HepG2 (cell line): ENCODE data around the gene PARD3. TPM values are rescaled to one million over a fixed set of nuclear protein-coding genes. Genes with fewer than 3 reads are reported as not detected.

ENCODE experiments used
- CCDC6 ChIP-seq: sonication (generic); formaldehyde crosslinking; IDR thresholded peaks from 2 replicates; pipeline ENCODE4 v1.8.1; 2022; ENCODE audit warnings: mild to moderate bottlenecking, missing genetic modification reagents, moderate library complexity
- DR1 ChIP-seq: sonication (generic); formaldehyde crosslinking; IDR thresholded peaks from 2 replicates; pipeline ENCODE4 v1.8.0; 2021; ENCODE audit warnings: mild to moderate bottlenecking, missing genetic modification reagents, inconsistent platforms
- EEA1 ChIP-seq: sonication (generic); formaldehyde crosslinking; IDR thresholded peaks from 2 replicates; pipeline ENCODE4 v1.5.1; 2020; ENCODE audit warnings: mild to moderate bottlenecking, missing genetic modification reagents, borderline replicate concordance
- ISX ChIP-seq: sonication (generic); formaldehyde crosslinking; conservative IDR thresholded peaks from 2 replicates; pipeline ENCODE4 v1.5.0; 2020; ENCODE audit warnings: missing genetic modification reagents
- KMT2A ChIP-seq: sonication (generic); formaldehyde crosslinking; IDR thresholded peaks from 2 replicates; pipeline ENCODE4 v1.4.0; 2020; ENCODE audit warnings: missing genetic modification reagents
- POLR2AphosphoS2 ChIP-seq: IDR thresholded peaks from 2 replicates; pipeline ENCODE4 v1.6.1; 2011; ENCODE audit warnings: low read depth, low read length, improper control_type of control experiment
- RFXAP ChIP-seq: sonication (generic); formaldehyde crosslinking; IDR thresholded peaks from 2 replicates; pipeline ENCODE4 v1.4.0; 2020; ENCODE audit warnings: missing genetic modification reagents, borderline replicate concordance
- TAF1 ChIP-seq: sonication (generic); formaldehyde crosslinking; IDR thresholded peaks from 2 replicates; pipeline ENCODE4 v1.4.0; 2020; ENCODE audit warnings: missing genetic modification reagents
- ZBTB7B ChIP-seq: sonication (generic); formaldehyde crosslinking; IDR thresholded peaks from 2 replicates; pipeline ENCODE4 v1.4.0; 2020; ENCODE audit warnings: missing genetic modification reagents
- ZFP62 ChIP-seq: sonication (generic); formaldehyde crosslinking; IDR thresholded peaks from 2 replicates; pipeline ENCODE4 v1.4.0; 2020; ENCODE audit warnings: missing genetic modification reagents
- ZNF354B ChIP-seq: sonication (generic); formaldehyde crosslinking; IDR thresholded peaks from 2 replicates; pipeline ENCODE4 v1.8.0; 2022; ENCODE audit warnings: mild to moderate bottlenecking, missing genetic modification reagents
- polyA plus RNA-seq, 8 experiments: library from polyadenylated mRNA; depleted of rRNA in 3 of 8; stranded (reverse) in 7 of 8; unstranded in 1 of 8; fragments of >200 nt; fragmentation: Illumina TruSeq in 4 of 8; extraction: Trizol in 4 of 8; gene quantifications; 2 replicates each; pipeline versions ENCODE4 v1.2.1 to v1.2.3, GENCODE V29; 2011 to 2016; ENCODE audit warnings: low read depth in 4 of 8, missing spikeins in 1 of 8, mixed read lengths in 1 of 8; ENCODE audit not compliant: insufficient read depth in 1 of 8
- total RNA-seq, 5 experiments: library from RNA; depleted of rRNA; stranded (reverse); fragments of >200 nt; fragmentation: Illumina TruSeq; extraction: Trizol; gene quantifications; 2 replicates each; pipeline ENCODE4 v1.2.3, GENCODE V29; 2016; ENCODE audit warnings: low read depth in 1 of 5
- TF ChIP-seq, protein P1 (sequence below): IDR thresholded peaks from 2 replicates; pipeline ENCODE4 v1.6.1; 2016; ENCODE audit warnings: low read depth, control low read depth
- TF ChIP-seq, protein P2 (sequence below): sonication (generic); formaldehyde crosslinking; IDR thresholded peaks from 2 replicates; pipeline ENCODE4 v1.4.0; 2020; ENCODE audit warnings: missing genetic modification reagents
- TF ChIP-seq, protein P3 (sequence below): sonication (generic); formaldehyde crosslinking; IDR thresholded peaks from 2 replicates; pipeline ENCODE4 v1.4.0; 2020; ENCODE audit warnings: mild to moderate bottlenecking, missing genetic modification reagents
- TF ChIP-seq, protein P4 (sequence below): sonication (generic); formaldehyde crosslinking; IDR thresholded peaks from 2 replicates; pipeline ENCODE4 v1.9.0; 2021; ENCODE audit warnings: missing genetic modification reagents, borderline replicate concordance
- TF ChIP-seq, protein P5 (sequence below): IDR thresholded peaks from 2 replicates; pipeline ENCODE4 v1.6.1; 2016; ENCODE audit warnings: low read depth
- TF ChIP-seq, protein P6 (sequence below): IDR thresholded peaks from 2 replicates; pipeline ENCODE4 v1.6.1; 2016

Gene PARD3
- total and polyA plus RNA-seq, 2 of the 13 experiments (the other 11 are each of a cell fraction or from before 2014, with no cell fraction given): 40.9 to 60.0 TPM

DNA sequence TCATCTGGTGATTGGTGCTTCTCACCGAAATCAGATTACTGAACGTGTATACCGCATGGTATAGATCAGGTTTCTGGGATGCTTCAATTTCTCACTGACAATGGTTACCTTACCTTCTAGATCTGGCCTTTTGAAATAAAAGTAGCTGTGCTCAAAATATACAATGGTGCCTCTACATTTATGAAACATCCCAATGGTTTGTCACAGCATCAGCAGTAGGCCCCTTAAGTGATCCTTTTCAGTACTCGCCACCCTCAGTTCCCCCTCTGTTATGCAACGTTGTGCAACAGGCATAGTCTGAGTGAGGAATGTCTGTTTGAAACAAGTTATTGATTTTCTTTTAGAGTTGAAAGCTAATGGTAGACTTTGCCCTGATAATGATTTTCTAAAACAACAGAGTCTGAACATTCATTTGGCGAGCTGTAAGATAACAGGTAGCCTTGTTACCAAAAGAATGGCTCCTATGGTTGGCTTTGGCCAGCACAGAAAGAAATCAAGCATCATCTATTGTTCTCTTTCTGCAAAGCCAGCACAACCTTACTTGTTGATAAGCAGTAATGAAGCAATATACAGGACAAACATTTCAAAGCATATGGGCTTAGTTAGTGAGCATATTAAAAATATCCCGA lies 693.9 kb downstream of the PARD3 start (continued):
- TF ChIP-seq ZBTB7B (CRISPR knock-in tag): peak; percentile 98
- TF ChIP-seq ZNF354B (CRISPR knock-in tag): no peak
- TF ChIP-seq POLR2AphosphoS2: no peak
- TF ChIP-seq, protein P1, sequence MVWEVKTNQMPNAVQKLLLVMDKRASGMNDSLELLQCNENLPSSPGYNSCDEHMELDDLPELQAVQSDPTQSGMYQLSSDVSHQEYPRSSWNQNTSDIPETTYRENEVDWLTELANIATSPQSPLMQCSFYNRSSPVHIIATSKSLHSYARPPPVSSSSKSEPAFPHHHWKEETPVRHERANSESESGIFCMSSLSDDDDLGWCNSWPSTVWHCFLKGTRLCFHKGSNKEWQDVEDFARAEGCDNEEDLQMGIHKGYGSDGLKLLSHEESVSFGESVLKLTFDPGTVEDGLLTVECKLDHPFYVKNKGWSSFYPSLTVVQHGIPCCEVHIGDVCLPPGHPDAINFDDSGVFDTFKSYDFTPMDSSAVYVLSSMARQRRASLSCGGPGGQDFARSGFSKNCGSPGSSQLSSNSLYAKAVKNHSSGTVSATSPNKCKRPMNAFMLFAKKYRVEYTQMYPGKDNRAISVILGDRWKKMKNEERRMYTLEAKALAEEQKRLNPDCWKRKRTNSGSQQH (CRISPR knock-in tag): peak; percentile 84; the same call in 1 of the 2 replicates
- TF ChIP-seq ZFP62: no peak
- TF ChIP-seq DR1 (CRISPR knock-in tag): no peak
- peak; percentile 27; the same call in 1 of the 2 replicates for TF ChIP-seq CCDC6 (CRISPR knock-in tag)
- TF ChIP-seq KMT2A (CRISPR knock-in tag): peak; percentile 80; the same call in 1 of the 2 replicates
- no peak for TF ChIP-seq ISX (CRISPR knock-in tag)
- TF ChIP-seq, protein P2, sequence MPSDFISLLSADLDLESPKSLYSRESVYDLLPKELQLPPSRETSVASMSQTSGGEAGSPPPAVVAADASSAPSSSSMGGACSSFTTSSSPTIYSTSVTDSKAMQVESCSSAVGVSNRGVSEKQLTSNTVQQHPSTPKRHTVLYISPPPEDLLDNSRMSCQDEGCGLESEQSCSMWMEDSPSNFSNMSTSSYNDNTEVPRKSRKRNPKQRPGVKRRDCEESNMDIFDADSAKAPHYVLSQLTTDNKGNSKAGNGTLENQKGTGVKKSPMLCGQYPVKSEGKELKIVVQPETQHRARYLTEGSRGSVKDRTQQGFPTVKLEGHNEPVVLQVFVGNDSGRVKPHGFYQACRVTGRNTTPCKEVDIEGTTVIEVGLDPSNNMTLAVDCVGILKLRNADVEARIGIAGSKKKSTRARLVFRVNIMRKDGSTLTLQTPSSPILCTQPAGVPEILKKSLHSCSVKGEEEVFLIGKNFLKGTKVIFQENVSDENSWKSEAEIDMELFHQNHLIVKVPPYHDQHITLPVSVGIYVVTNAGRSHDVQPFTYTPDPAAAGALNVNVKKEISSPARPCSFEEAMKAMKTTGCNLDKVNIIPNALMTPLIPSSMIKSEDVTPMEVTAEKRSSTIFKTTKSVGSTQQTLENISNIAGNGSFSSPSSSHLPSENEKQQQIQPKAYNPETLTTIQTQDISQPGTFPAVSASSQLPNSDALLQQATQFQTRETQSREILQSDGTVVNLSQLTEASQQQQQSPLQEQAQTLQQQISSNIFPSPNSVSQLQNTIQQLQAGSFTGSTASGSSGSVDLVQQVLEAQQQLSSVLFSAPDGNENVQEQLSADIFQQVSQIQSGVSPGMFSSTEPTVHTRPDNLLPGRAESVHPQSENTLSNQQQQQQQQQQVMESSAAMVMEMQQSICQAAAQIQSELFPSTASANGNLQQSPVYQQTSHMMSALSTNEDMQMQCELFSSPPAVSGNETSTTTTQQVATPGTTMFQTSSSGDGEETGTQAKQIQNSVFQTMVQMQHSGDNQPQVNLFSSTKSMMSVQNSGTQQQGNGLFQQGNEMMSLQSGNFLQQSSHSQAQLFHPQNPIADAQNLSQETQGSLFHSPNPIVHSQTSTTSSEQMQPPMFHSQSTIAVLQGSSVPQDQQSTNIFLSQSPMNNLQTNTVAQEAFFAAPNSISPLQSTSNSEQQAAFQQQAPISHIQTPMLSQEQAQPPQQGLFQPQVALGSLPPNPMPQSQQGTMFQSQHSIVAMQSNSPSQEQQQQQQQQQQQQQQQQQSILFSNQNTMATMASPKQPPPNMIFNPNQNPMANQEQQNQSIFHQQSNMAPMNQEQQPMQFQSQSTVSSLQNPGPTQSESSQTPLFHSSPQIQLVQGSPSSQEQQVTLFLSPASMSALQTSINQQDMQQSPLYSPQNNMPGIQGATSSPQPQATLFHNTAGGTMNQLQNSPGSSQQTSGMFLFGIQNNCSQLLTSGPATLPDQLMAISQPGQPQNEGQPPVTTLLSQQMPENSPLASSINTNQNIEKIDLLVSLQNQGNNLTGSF: no peak
- TF ChIP-seq TAF1 (CRISPR knock-in tag): no peak
- TF ChIP-seq, protein P3, sequence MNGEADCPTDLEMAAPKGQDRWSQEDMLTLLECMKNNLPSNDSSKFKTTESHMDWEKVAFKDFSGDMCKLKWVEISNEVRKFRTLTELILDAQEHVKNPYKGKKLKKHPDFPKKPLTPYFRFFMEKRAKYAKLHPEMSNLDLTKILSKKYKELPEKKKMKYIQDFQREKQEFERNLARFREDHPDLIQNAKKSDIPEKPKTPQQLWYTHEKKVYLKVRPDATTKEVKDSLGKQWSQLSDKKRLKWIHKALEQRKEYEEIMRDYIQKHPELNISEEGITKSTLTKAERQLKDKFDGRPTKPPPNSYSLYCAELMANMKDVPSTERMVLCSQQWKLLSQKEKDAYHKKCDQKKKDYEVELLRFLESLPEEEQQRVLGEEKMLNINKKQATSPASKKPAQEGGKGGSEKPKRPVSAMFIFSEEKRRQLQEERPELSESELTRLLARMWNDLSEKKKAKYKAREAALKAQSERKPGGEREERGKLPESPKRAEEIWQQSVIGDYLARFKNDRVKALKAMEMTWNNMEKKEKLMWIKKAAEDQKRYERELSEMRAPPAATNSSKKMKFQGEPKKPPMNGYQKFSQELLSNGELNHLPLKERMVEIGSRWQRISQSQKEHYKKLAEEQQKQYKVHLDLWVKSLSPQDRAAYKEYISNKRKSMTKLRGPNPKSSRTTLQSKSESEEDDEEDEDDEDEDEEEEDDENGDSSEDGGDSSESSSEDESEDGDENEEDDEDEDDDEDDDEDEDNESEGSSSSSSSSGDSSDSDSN (CRISPR knock-in tag): peak; percentile 55; the same call in 1 of the 2 replicates
- no peak for TF ChIP-seq EEA1 (CRISPR knock-in tag)
- TF ChIP-seq, protein P4, sequence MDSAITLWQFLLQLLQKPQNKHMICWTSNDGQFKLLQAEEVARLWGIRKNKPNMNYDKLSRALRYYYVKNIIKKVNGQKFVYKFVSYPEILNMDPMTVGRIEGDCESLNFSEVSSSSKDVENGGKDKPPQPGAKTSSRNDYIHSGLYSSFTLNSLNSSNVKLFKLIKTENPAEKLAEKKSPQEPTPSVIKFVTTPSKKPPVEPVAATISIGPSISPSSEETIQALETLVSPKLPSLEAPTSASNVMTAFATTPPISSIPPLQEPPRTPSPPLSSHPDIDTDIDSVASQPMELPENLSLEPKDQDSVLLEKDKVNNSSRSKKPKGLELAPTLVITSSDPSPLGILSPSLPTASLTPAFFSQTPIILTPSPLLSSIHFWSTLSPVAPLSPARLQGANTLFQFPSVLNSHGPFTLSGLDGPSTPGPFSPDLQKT (CRISPR knock-in tag): no peak
- peak; percentile 37; the same call in 1 of the 2 replicates for TF ChIP-seq RFXAP
- TF ChIP-seq, protein P5, sequence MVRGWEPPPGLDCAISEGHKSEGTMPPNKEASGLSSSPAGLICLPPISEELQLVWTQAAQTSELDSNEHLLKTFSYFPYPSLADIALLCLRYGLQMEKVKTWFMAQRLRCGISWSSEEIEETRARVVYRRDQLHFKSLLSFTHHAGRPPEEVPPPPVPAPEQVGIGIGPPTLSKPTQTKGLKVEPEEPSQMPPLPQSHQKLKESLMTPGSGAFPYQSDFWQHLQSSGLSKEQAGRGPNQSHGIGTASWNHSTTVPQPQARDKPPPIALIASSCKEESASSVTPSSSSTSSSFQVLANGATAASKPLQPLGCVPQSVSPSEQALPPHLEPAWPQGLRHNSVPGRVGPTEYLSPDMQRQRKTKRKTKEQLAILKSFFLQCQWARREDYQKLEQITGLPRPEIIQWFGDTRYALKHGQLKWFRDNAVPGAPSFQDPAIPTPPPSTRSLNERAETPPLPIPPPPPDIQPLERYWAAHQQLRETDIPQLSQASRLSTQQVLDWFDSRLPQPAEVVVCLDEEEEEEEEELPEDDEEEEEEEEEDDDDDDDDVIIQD (CRISPR knock-in tag): peak; percentile 99
- TF ChIP-seq, protein P6, sequence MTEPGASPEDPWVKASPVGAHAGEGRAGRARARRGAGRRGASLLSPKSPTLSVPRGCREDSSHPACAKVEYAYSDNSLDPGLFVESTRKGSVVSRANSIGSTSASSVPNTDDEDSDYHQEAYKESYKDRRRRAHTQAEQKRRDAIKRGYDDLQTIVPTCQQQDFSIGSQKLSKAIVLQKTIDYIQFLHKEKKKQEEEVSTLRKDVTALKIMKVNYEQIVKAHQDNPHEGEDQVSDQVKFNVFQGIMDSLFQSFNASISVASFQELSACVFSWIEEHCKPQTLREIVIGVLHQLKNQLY (CRISPR knock-in tag): peak; percentile 79
